ENCODE data around the gene FOXL3. TPM values are rescaled to one million over a fixed set of nuclear protein-coding genes. Genes with fewer than 3 reads are reported as not detected.

The FOXL3 gene
- total and polyA plus RNA-seq, 4 donors, result not detected

DNA sequence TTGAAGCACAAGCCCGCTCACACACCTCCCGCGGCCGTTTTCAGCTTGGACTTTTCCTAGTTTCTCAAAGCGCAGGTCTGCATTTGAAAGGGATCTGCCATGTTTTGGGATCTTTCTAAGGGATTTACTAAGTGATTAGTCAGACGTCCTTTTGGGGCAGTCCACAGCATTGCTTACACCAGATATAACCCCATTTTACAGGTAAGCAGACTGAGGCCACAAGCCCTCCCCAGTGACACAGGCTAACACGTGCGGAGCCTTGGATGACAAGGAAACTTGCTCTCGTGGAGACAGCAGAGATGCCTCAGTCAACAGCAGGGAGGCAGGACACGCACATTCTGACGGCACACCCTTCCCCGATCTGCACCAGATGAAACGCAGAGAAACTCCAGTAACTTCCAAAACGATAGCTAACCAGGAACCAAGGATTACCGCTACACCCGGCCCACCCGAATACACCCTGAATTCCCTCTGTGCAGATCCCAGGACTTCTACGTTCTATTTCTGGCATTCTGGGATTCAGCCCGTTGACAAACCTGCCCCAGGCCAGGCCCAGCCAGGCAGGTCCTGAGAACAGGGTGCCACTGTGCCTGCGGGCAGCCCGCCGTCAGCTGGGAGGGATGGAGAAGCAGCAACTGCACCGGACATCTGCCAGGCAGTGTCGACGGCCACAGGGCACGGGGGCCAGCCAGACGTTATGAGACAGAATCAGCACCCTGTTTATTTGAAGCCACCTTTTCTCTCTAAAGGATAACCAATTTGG, 27.9 kb downstream of the FOXL3 start:
- 86 to 92% methylated on average over 27 of the region's 27 CpGs for WGBS, 2 donors

DNA sequence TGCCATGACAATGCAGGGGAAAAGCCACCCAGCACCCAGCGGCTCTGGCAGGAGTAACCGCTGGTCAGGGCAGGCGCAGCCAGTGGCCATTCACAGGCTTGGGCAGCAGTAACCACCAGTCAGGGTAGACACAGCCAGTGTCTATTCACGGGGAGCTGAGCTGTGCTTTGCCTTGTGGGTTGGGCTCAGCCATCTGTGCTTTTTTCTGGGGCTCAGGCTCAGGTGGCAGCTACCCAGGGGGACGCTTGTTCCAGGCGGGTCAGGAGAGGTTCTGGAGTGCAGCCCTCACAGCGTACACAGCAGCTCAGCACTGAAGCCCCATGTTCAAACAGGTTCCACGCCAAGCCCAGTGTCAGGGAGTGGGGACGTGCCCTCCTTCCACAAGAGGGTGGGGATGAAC, 28.5 kb downstream of the FOXL3 start:
- intact Hi-C loops (cut with DNase I), result no loop called here
- ATAC-seq (ENCODE audit: low FRiP score) (no peak), DNase-seq (peak in 1 of 2 donors; percentile 38)
- 80 to 82% methylated on average over 9 of the region's 9 CpGs for whole genome bisulfite sequencing, 2 donors
- H3K36me3 ChIP-seq (ENCODE audit: control insufficient read depth in 1 of 2, insufficient read depth in 2 of 2, low read length in 1 of 2), result no peaks in the 10 kb centered on the region
- no peaks in the 10 kb centered on the region for H3K27me3 ChIP-seq (ENCODE audit: control insufficient read depth in 1 of 2, insufficient read depth in 2 of 2, low read length in 1 of 2)
- H3K9me3 ChIP-seq (ENCODE audit: control insufficient read depth, low read length), result no peaks in the 10 kb centered on the region
- no peak overlapping the region for H3K4me3 ChIP-seq (ENCODE audit: low read length in 2 of 2)
- H3K4me1 ChIP-seq (ENCODE audit: control insufficient read depth in 1 of 2, insufficient read depth in 2 of 2, low read length in 2 of 2), result no peaks in the 10 kb centered on the region
- H3K27ac ChIP-seq (ENCODE audit: low read depth in 1 of 2, low read length in 2 of 2), result no peak overlapping the region

More for the DNA sequence above, 27.9 kb downstream of the FOXL3 start:
- no peaks in the 10 kb centered on the region for H3K9me3 ChIP-seq (ENCODE audit: control insufficient read depth, low read length)
- H3K36me3 ChIP-seq (ENCODE audit: control insufficient read depth in 1 of 2, insufficient read depth in 2 of 2, low read length in 1 of 2), result no peaks in the 10 kb centered on the region
- peak; percentile 12 to 33 for DNase-seq
- intact Hi-C loops (cut with DNase I), result no loop called here
- no peak overlapping the region for H3K4me3 ChIP-seq (ENCODE audit: low read length in 2 of 2)
- ATAC-seq (ENCODE audit: low FRiP score), result no peak
- no peaks in the 10 kb centered on the region for H3K4me1 ChIP-seq (ENCODE audit: control insufficient read depth in 1 of 2, insufficient read depth in 2 of 2, low read length in 2 of 2)
- no peak overlapping the region for H3K27ac ChIP-seq (ENCODE audit: low read depth in 1 of 2, low read length in 2 of 2)
- H3K27me3 ChIP-seq (ENCODE audit: control insufficient read depth in 1 of 2, insufficient read depth in 2 of 2, low read length in 1 of 2), result no peaks in the 10 kb centered on the region

DNA sequence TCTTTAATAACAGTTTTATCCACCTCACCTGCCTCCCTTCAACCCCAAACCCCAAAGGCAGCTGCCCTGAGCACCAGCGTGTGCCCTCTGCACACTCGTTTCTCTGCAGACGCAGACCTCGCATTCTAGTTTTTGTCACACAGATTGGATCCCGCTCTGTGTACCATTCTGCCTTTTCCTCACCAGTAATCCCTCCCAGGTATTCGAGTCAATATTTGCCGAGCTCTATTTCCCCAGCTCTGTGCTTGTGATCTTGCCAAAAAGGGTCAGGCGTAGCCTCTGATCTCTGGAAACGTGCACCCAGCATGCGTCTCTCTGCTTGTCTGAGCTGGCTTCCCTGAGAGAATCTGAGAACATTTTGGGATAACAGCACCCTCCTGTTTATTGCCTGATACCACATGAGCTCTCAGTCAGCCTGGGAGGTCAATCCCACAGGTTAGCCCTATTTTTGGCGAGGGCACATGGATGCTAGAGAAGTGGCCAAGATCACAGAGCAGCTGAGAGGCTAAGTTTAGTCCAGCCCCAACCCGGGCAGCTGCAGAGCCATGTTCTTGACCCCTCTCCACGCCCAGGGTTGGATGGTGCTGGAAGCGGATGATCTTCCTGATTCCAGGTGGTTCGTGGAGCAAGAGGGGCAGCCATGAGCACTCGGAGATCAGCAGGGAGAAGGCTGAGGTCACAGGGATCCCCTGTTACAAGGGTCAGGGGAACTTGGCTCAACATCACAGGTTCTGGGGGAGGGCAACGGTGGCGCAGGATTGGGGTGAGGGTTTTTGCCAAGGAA, 29.1 kb downstream of the FOXL3 start:
- Histone ChIP-seq H3K4me3 (ENCODE audit: low read length in 2 of 2) (no peak overlapping the region), H3K9me3 (ENCODE audit: control insufficient read depth, low read length) (no peaks in the 10 kb centered on the region), H3K4me1 (ENCODE audit: control insufficient read depth in 1 of 2, insufficient read depth in 2 of 2, low read length in 2 of 2) (no peaks in the 10 kb centered on the region), H3K36me3 (ENCODE audit: control insufficient read depth in 1 of 2, insufficient read depth in 2 of 2, low read length in 1 of 2) (no peaks in the 10 kb centered on the region), H3K27me3 (ENCODE audit: control insufficient read depth in 1 of 2, insufficient read depth in 2 of 2, low read length in 1 of 2) (no peaks in the 10 kb centered on the region), H3K27ac (ENCODE audit: low read depth in 1 of 2, low read length in 2 of 2) (no peak overlapping the region)
- intact Hi-C loops (cut with DNase I), result no loop called here
- 71 to 77% methylated on average over 18 of the region's 18 CpGs for WGBS, 2 donors
- peak in 1 of 2 donors; percentile 32 for DNase-seq
- no peak for ATAC-seq (ENCODE audit: low FRiP score)

DNA sequence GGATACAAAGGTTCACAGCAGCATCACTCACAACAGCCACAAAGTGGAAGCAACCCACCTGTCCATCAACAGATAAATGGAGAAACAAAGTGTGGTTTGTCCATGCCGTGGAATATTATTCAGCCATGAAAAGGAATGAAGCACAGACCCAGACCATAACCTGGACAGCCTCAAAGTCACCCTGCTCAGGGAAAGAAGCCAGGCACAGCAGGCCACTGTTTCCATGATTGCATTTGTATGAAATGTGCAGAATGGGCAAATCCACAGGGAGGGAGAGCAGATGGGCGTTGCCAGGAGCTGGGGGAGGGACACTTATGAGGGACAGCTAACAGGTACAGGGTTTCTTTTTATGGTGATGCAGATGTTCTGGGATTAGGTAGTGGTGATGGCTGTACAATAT, 30.3 kb downstream of the FOXL3 start:
- Histone ChIP-seq H3K4me1 (ENCODE audit: control insufficient read depth in 1 of 2, insufficient read depth in 2 of 2, low read length in 2 of 2) (no peaks in the 10 kb centered on the region), H3K27me3 (ENCODE audit: control insufficient read depth in 1 of 2, insufficient read depth in 2 of 2, low read length in 1 of 2) (no peaks in the 10 kb centered on the region), H3K4me3 (ENCODE audit: low read length in 2 of 2) (no peak overlapping the region), H3K9me3 (ENCODE audit: control insufficient read depth, low read length) (no peaks in the 10 kb centered on the region), H3K27ac (ENCODE audit: low read depth in 1 of 2, low read length in 2 of 2) (no peak overlapping the region), H3K36me3 (ENCODE audit: control insufficient read depth in 1 of 2, insufficient read depth in 2 of 2, low read length in 1 of 2) (no peaks in the 10 kb centered on the region)
- 87% methylated on average over 2 of the region's 2 CpGs for WGBS, 2 donors
- DNase-seq, result peak in 1 of 2 donors; percentile 32
- no peak for ATAC-seq (ENCODE audit: low FRiP score)
- intact Hi-C loops (cut with DNase I), result loop anchor here in 1 of 2 donors (5.0 kb wide), 1 partner anchor 317 kb away; no protein-coding TSS in a partner anchor

DNA sequence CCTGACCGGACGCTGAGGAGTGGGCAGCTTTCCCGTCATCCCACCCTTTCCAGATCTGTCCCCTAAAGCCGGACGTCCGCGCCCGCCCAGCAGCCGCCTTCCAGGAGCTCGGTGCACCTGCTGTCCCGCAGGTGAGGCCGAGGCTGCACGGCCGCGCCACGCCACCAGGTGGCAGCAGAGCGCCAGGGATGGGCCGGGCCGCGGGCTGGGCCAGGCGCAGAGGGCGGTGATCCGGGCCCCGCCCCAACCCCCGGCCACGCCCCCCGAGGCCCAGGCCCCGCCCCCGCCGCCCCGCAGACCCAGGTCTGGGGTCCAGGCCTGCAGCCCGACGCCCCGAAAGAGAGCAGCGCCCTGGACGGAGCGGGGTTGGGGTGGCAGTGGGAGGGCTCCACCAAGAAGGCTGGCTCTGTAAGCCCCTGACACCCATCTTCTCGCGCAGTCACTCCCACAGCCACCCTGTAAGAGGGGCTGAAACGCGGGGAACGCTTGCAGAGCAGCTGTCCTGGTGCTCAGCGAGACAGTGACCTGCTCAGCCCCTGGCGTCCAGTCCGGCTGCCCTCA, 32.2 kb downstream of the FOXL3 start:
- Histone ChIP-seq H3K27me3 (ENCODE audit: control insufficient read depth in 1 of 2, insufficient read depth in 2 of 2, low read length in 1 of 2) (no peaks in the 10 kb centered on the region), H3K4me1 (ENCODE audit: control insufficient read depth in 1 of 2, insufficient read depth in 2 of 2, low read length in 2 of 2) (no peaks in the 10 kb centered on the region), H3K36me3 (ENCODE audit: control insufficient read depth in 1 of 2, insufficient read depth in 2 of 2, low read length in 1 of 2) (no peaks in the 10 kb centered on the region), H3K4me3 (ENCODE audit: low read length in 2 of 2) (no peak overlapping the region), H3K9me3 (ENCODE audit: control insufficient read depth, low read length) (no peaks in the 10 kb centered on the region), H3K27ac (ENCODE audit: low read depth in 1 of 2, low read length in 2 of 2) (no peak overlapping the region)
- peak; percentile 88 for ATAC-seq (ENCODE audit: low FRiP score)
- intact Hi-C loops (cut with DNase I), result loop anchor here (1.0 to 5.0 kb wide), 4 partner anchors 315 to 453 kb away; no protein-coding TSS in a partner anchor
- DNase-seq, result peak; percentile 62 to 92
- WGBS, 2 donors, result 15 to 16% methylated on average over 36 to 45 of the region's 45 CpGs

DNA sequence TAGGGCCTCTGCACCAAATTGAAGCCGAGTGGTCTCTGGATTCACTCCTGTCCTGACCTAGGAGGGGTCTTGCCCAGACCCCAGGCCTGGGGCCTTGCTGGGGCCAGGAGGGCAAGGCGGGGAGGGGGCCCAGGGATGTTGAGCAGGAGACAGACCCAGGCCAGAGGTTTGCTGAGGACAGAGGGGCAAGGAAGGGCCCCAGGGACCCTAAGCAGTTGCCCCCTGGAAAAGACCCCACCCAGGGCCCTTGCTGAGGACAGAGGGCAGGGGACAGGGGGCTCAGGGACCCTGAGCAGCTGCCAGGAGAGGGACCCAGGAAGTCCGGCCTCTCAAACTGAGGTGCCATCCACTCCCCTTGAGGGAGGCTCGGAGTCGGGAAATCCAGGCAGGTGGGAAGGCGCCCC, 32.7 kb downstream of the FOXL3 start:
- ATAC-seq (ENCODE audit: low FRiP score) (no peak), DNase-seq (peak in 1 of 2 donors; percentile 73)
- Histone ChIP-seq H3K27ac (ENCODE audit: low read depth in 1 of 2, low read length in 2 of 2) (no peak overlapping the region), H3K4me1 (ENCODE audit: control insufficient read depth in 1 of 2, insufficient read depth in 2 of 2, low read length in 2 of 2) (no peaks in the 10 kb centered on the region), H3K4me3 (ENCODE audit: low read length in 2 of 2) (no peak overlapping the region), H3K27me3 (ENCODE audit: control insufficient read depth in 1 of 2, insufficient read depth in 2 of 2, low read length in 1 of 2) (no peaks in the 10 kb centered on the region), H3K36me3 (ENCODE audit: control insufficient read depth in 1 of 2, insufficient read depth in 2 of 2, low read length in 1 of 2) (no peaks in the 10 kb centered on the region), H3K9me3 (ENCODE audit: control insufficient read depth, low read length) (no peaks in the 10 kb centered on the region)
- intact Hi-C loops (cut with DNase I), result loop anchor here (1.0 to 5.0 kb wide), 4 partner anchors 314 to 452 kb away; no protein-coding TSS in a partner anchor
- WGBS, 2 donors, result 95 to 97% methylated on average over 6 of the region's 6 CpGs

DNA sequence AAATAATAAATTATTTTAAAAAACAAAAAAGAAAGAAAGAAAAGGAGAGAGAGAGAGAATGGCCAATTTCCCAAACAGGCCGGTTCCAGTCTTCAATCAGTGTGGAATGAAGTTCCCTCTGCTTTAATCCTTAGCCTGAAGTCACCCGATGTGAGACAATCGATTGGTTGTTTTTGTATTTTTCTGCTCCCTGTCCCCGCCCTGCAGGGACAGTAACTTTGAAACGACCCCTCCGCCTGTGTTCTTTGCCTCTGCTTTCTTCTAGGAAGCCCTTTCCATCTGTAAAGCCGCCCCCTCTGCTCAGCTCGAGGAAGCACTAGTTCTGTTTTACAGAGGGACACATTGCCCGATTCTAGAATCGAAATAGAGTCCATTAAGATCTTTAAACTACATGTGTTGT, 33.4 kb downstream of the FOXL3 start:
- peak in 1 of 2 donors; percentile 23 for DNase-seq
- ATAC-seq (ENCODE audit: low FRiP score), result no peak
- no peaks in the 10 kb centered on the region for H3K4me1 ChIP-seq (ENCODE audit: control insufficient read depth in 1 of 2, insufficient read depth in 2 of 2, low read length in 2 of 2)
- H3K9me3 ChIP-seq (ENCODE audit: control insufficient read depth, low read length), result no peaks in the 10 kb centered on the region
- H3K27ac ChIP-seq (ENCODE audit: low read depth in 1 of 2, low read length in 2 of 2), result no peak overlapping the region
- H3K4me3 ChIP-seq (ENCODE audit: low read length in 2 of 2), result no peak overlapping the region
- intact Hi-C loops (cut with DNase I), result loop anchor here (2.0 to 5.0 kb wide), 3 partner anchors 313 to 451 kb away; no protein-coding TSS in a partner anchor
- H3K36me3 ChIP-seq (ENCODE audit: control insufficient read depth in 1 of 2, insufficient read depth in 2 of 2, low read length in 1 of 2), result no peaks in the 10 kb centered on the region
- WGBS, 2 donors, result 85% methylated on average over 10 of the region's 10 CpGs
- H3K27me3 ChIP-seq (ENCODE audit: control insufficient read depth in 1 of 2, insufficient read depth in 2 of 2, low read length in 1 of 2), result no peaks in the 10 kb centered on the region

DNA sequence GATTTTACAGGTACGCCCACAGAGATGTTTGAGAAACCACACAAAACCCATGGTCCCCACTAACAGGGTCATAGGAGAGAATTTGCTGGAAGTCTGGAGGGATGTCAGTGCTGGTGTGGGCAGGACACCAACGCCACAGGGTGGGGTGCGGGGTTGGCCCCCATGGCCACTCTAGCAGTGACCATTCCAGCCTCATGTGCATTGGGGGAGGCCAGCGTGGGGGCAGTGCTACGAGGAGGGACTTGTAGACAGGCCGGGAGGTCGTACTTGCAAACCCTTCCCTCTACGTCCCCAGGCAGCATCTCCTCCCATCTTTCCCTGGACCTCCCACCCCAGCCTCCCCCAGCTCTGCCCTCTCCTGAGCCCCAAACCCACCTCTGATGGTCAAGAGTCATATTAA, 34.0 kb downstream of the FOXL3 start:
- H3K4me3 ChIP-seq (ENCODE audit: low read length in 2 of 2), result no peak overlapping the region
- H3K36me3 ChIP-seq (ENCODE audit: control insufficient read depth in 1 of 2, insufficient read depth in 2 of 2, low read length in 1 of 2), result no peaks in the 10 kb centered on the region
- H3K27me3 ChIP-seq (ENCODE audit: control insufficient read depth in 1 of 2, insufficient read depth in 2 of 2, low read length in 1 of 2), result no peaks in the 10 kb centered on the region
- 90 to 92% methylated on average over 8 of the region's 8 CpGs for WGBS, 2 donors
- ATAC-seq (ENCODE audit: low FRiP score), result no peak
- H3K4me1 ChIP-seq (ENCODE audit: control insufficient read depth in 1 of 2, insufficient read depth in 2 of 2, low read length in 2 of 2), result no peaks in the 10 kb centered on the region
- DNase-seq, result peak in 1 of 2 donors; percentile 55
- no peak overlapping the region for H3K27ac ChIP-seq (ENCODE audit: low read depth in 1 of 2, low read length in 2 of 2)
- no peaks in the 10 kb centered on the region for H3K9me3 ChIP-seq (ENCODE audit: control insufficient read depth, low read length)
- intact Hi-C loops (cut with DNase I), result loop anchor here in 1 of 2 donors (5.0 kb wide), 1 partner anchor 313 kb away; no protein-coding TSS in a partner anchor
